ENCODE data around the gene GMEB1.

The GMEB1 gene

GRCh38 chr1:28668191-28668955 is at the start of gene GMEB1:
Gene GMEB1, plus strand, starts transcription at chr1:28668784. Its CDS starts 14,829 bp downstream, at chr1:28683613.
- no peak for TF ChIP-seq GATA2 (IDR thresholded peaks at IDR 0.05; ENCODE audit: low read depth, low read length)
- TF ChIP-seq GATA3 (IDR thresholded peaks at IDR 0.05; ENCODE audit: low read depth, low read length), result no peak

- TF ChIP-seq GATA2 (IDR thresholded peaks at IDR 0.05; ENCODE audit: low read depth, low read length) (no peak), GATA3 (IDR thresholded peaks at IDR 0.05; ENCODE audit: low read depth, low read length) (no peak)
These were observed 36.9 kb upstream of the GMEB1 start for GRCh38 chr1:28631713-28632112.

- TF ChIP-seq GATA2 (IDR thresholded peaks at IDR 0.05; ENCODE audit: low read depth, low read length) (no peak), GATA3 (IDR thresholded peaks at IDR 0.05; ENCODE audit: low read depth, low read length) (no peak)
These were observed 36.0 kb upstream of the GMEB1 start for GRCh38 chr1:28632560-28632959.

GRCh38 chr1:28640766-28641165 is 27.8 kb upstream of the GMEB1 start:
- TF ChIP-seq GATA3 (IDR thresholded peaks at IDR 0.05; ENCODE audit: low read depth, low read length), result no peak
- no peak for TF ChIP-seq GATA2 (IDR thresholded peaks at IDR 0.05; ENCODE audit: low read depth, low read length)

- TF ChIP-seq GATA2 (IDR thresholded peaks at IDR 0.05; ENCODE audit: low read depth, low read length), result no peak; the same call in 1 of the 2 replicates
These were observed 26.3 kb upstream of the GMEB1 start for GRCh38 chr1:28642056-28642846.

- TF ChIP-seq GATA2 (IDR thresholded peaks at IDR 0.05; ENCODE audit: low read depth, low read length) (no peak; the same call in 1 of the 2 replicates), GATA3 (IDR thresholded peaks at IDR 0.05; ENCODE audit: low read depth, low read length) (no peak)
These were observed 25.5 kb upstream of the GMEB1 start, which contains the start of gene TAF12 for GRCh38 chr1:28642847-28643635. Gene TAF12, minus strand, starts transcription at chr1:28643067. Its CDS starts 20,986 bp downstream, at chr1:28622081.

GRCh38 chr1:28644494-28644893 is 24.1 kb upstream of the GMEB1 start:
- no peak for TF ChIP-seq GATA3 (IDR thresholded peaks at IDR 0.05; ENCODE audit: low read depth, low read length)
- no peak for TF ChIP-seq GATA2 (IDR thresholded peaks at IDR 0.05; ENCODE audit: low read depth, low read length)

GRCh38 chr1:28646040-28646439 is 22.5 kb upstream of the GMEB1 start:
- TF ChIP-seq GATA3 (IDR thresholded peaks at IDR 0.05; ENCODE audit: low read depth, low read length), result no peak
- peak; percentile 37; the same call in 1 of the 2 replicates for TF ChIP-seq GATA2 (IDR thresholded peaks at IDR 0.05; ENCODE audit: low read depth, low read length)

- TF ChIP-seq GATA3 (IDR thresholded peaks at IDR 0.05; ENCODE audit: low read depth, low read length) (no peak), GATA2 (IDR thresholded peaks at IDR 0.05; ENCODE audit: low read depth, low read length) (no peak)
These were observed 20.5 kb upstream of the GMEB1 start for GRCh38 chr1:28648008-28648473.

- TF ChIP-seq GATA2 (IDR thresholded peaks at IDR 0.05; ENCODE audit: low read depth, low read length), result no peak
- TF ChIP-seq GATA3 (IDR thresholded peaks at IDR 0.05; ENCODE audit: low read depth, low read length), result no peak
These were observed 19.9 kb upstream of the GMEB1 start, which contains the start of gene RNU11 for GRCh38 chr1:28648474-28649198. Gene RNU11, plus strand, starts transcription at chr1:28648600.

- TF ChIP-seq GATA3 (IDR thresholded peaks at IDR 0.05; ENCODE audit: low read depth, low read length) (no peak), GATA2 (IDR thresholded peaks at IDR 0.05; ENCODE audit: low read depth, low read length) (no peak)
These were observed 12.2 kb upstream of the GMEB1 start for GRCh38 chr1:28656335-28656734.

GRCh38 chr1:28663871-28664470 is 4.6 kb upstream of the GMEB1 start:
- TF ChIP-seq GATA3 (IDR thresholded peaks at IDR 0.05; ENCODE audit: low read depth, low read length), result no peak

- TF ChIP-seq GATA2 (IDR thresholded peaks at IDR 0.05; ENCODE audit: low read depth, low read length) (no peak), GATA3 (IDR thresholded peaks at IDR 0.05; ENCODE audit: low read depth, low read length) (no peak)
These were observed 1.8 kb upstream of the GMEB1 start for GRCh38 chr1:28666806-28667205.

Measured in SH-SY5Y (cell line).